Hepatocyte (in vitro differentiated cells): ENCODE measurements around the gene CSH2. TPM values are rescaled to one million over a fixed set of nuclear protein-coding genes. Genes with fewer than 3 reads are reported as not detected.

ENCODE experiments used
- DNase-seq: peaks from one replicate; pipeline ENCODE4 v3.0.0-alpha.2; 2016; ENCODE audit warnings: low spot score
- H2AFZ ChIP-seq: fragments of 200-600 bp; sonication (generic); 2 replicates; pipeline ENCODE4 v1.6.0; 2016; ENCODE audit warnings: antibody characterized with exemption, mild to moderate bottlenecking
- H3K27ac ChIP-seq: fragments of 200-600 bp; sonication (generic); 2 replicates; pipeline ENCODE4 v1.5.1; 2016; ENCODE audit warnings: mild to moderate bottlenecking
- H3K27me3 ChIP-seq: fragments of 200-600 bp; sonication (generic); 2 replicates; pipeline ENCODE4 v1.6.1; 2016
- H3K36me3 ChIP-seq: fragments of 200-600 bp; sonication (generic); replicated peaks from 2 replicates; pipeline ENCODE4 v1.5.1; 2016; ENCODE audit warnings: low read depth; ENCODE audit not compliant: insufficient read depth
- H3K4me1 ChIP-seq: fragments of 200-600 bp; sonication (generic); 2 replicates; pipeline ENCODE4 v1.5.1; 2016; ENCODE audit warnings: mild to moderate bottlenecking, moderate library complexity; ENCODE audit not compliant: insufficient read depth
- H3K4me2 ChIP-seq: fragments of 200-600 bp; sonication (generic); 2 replicates; pipeline ENCODE4 v1.6.0; 2016
- H3K4me3 ChIP-seq: fragments of 200-600 bp; sonication (generic); 2 replicates; pipeline ENCODE4 v1.5.1; 2016; ENCODE audit warnings: mild to moderate bottlenecking
- H3K79me2 ChIP-seq: fragments of 200-600 bp; sonication (generic); 2 replicates; pipeline ENCODE4 v1.6.0; 2017; ENCODE audit warnings: mild to moderate bottlenecking
- H3K9me2 ChIP-seq: fragments of 200-600 bp; sonication (generic); replicated peaks from 2 replicates; pipeline ENCODE4 v1.6.0; 2017; ENCODE audit warnings: mild to moderate bottlenecking; ENCODE audit not compliant: insufficient read depth
- H3K9me3 ChIP-seq: fragments of 200-600 bp; sonication (generic); 2 replicates; pipeline ENCODE4 v1.5.1; 2016; ENCODE audit warnings: low read depth, mild to moderate bottlenecking
- H4K20me1 ChIP-seq: fragments of 200-600 bp; sonication (generic); 2 replicates; pipeline ENCODE4 v1.6.0; 2016; ENCODE audit warnings: mild to moderate bottlenecking; ENCODE audit not compliant: insufficient read depth, poor library complexity, severe bottlenecking
- EZH2 ChIP-seq: fragments of 200-600 bp; sonication (generic); IDR thresholded peaks from 2 replicates; pipeline ENCODE4 v1.6.1; 2016; ENCODE audit warnings: antibody characterized with exemption, mild to moderate bottlenecking, borderline replicate concordance
- EZH2phosphoT487 ChIP-seq: fragments of 200-600 bp; sonication (generic); IDR thresholded peaks from one replicate; pipeline ENCODE4 v1.6.1; 2018; ENCODE audit warnings: antibody characterized with exemption, mild to moderate bottlenecking, low read depth, moderate library complexity; ENCODE audit not compliant: unreplicated experiment, severe bottlenecking
- WGBS: methylation state at CpG from one replicate; pipeline ENCODE4 v1.1.6; 2016; ENCODE audit warnings: low lambda C conversion rate; ENCODE audit errors: missing lambda C conversion rate; 5-methylcytosine and 5-hydroxymethylcytosine counted together
- polyA plus RNA-seq: library from polyadenylated mRNA; unstranded; fragments of >200 nt; fragmentation: Nextera tagmentation; extraction: Ambion mirVana; gene quantifications from 2 replicates; pipeline ENCODE4 v1.2.1, GENCODE V29; 2016
- total RNA-seq: library from RNA; depleted of rRNA; stranded (reverse); fragments of >200 nt; gene quantifications from 2 replicates; pipeline ENCODE4 v1.2.3, GENCODE V29; 2014
- TF ChIP-seq, protein P1 (sequence below): fragments of 200-600 bp; sonication (generic); IDR thresholded peaks from 2 replicates; pipeline ENCODE4 v1.5.1; 2016; ENCODE audit warnings: antibody characterized with exemption, mild to moderate bottlenecking; ENCODE audit not compliant: poor library complexity

Gene CSH2
- total and polyA plus RNA-seq, 2 experiments from 2014 or later = 1.4 TPM; not detected in 1

DNA sequence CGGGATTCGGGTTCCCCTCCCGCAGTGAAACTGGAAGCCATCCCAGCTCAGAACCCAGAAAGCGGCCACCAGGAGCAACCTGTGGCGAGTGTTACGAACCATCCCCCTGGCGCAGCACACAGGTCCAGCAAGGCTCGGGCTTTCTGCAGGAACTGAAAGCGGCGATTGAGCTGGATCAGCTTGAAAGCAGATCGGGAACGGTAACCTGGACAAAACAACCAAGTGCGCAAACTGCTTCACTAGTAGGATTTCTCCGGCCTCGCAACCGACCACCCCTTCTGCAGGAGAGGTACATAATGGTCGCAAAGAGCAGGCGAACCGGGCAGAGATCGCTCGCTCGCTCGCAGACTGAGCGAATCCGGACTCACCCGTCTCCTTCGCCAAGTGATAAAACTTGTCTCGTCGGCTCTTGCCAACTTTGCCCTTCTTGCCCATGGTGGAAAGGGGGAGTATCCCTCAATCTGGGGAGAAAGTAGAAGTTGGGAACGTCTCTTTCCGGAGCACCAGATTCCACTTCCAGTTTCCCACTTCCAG is 46.9 kb downstream of the CSH2 start:
- Histone ChIP-seq H3K27ac (peak overlapping the region; percentile 91), H3K4me2 (peak overlapping the region; percentile 98), H3K9me2 (no peaks in the 10 kb centered on the region), H4K20me1 (no peaks in the 10 kb centered on the region), H3K4me1 (peaks cover 20% of the 10 kb centered on the region), H3K79me2 (peaks cover 49% of the 10 kb centered on the region), H3K27me3 (no peaks in the 10 kb centered on the region), H2AFZ (peak overlapping the region; percentile 41), H3K36me3 (peaks cover 4% of the 10 kb centered on the region), H3K9me3 (no peaks in the 10 kb centered on the region), H3K4me3 (peak overlapping the region; percentile 72)
- no peak for TF ChIP-seq EZH2
- TF ChIP-seq, protein P1, sequence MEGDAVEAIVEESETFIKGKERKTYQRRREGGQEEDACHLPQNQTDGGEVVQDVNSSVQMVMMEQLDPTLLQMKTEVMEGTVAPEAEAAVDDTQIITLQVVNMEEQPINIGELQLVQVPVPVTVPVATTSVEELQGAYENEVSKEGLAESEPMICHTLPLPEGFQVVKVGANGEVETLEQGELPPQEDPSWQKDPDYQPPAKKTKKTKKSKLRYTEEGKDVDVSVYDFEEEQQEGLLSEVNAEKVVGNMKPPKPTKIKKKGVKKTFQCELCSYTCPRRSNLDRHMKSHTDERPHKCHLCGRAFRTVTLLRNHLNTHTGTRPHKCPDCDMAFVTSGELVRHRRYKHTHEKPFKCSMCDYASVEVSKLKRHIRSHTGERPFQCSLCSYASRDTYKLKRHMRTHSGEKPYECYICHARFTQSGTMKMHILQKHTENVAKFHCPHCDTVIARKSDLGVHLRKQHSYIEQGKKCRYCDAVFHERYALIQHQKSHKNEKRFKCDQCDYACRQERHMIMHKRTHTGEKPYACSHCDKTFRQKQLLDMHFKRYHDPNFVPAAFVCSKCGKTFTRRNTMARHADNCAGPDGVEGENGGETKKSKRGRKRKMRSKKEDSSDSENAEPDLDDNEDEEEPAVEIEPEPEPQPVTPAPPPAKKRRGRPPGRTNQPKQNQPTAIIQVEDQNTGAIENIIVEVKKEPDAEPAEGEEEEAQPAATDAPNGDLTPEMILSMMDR = no peak
- TF ChIP-seq EZH2phosphoT487 = no peak
- DNase-seq = peak; percentile 38
- WGBS = 3% methylated on average over 31 of the region's 31 CpGs

GRCh38 chr17:63824362-63824761 is 49.1 kb downstream of the CSH2 start:
- WGBS = 98% methylated on average over 9 of the region's 9 CpGs
- H2AFZ ChIP-seq = no peak overlapping the region
- H3K4me1 ChIP-seq = peaks cover 20% of the 10 kb centered on the region
- H3K9me2 ChIP-seq = no peaks in the 10 kb centered on the region
- H4K20me1 ChIP-seq = no peaks in the 10 kb centered on the region
- DNase-seq = no peak
- TF ChIP-seq EZH2 (no peak), EZH2phosphoT487 (no peak)
- TF ChIP-seq, protein P1 = no peak
- peaks cover under 1% of the 10 kb centered on the region for H3K36me3 ChIP-seq
- H3K9me3 ChIP-seq = no peaks in the 10 kb centered on the region
- no peak overlapping the region for H3K4me2 ChIP-seq
- H3K27me3 ChIP-seq = no peaks in the 10 kb centered on the region
- no peak overlapping the region for H3K27ac ChIP-seq
- H3K4me3 ChIP-seq = no peak overlapping the region
- peaks cover 43% of the 10 kb centered on the region for H3K79me2 ChIP-seq

DNA sequence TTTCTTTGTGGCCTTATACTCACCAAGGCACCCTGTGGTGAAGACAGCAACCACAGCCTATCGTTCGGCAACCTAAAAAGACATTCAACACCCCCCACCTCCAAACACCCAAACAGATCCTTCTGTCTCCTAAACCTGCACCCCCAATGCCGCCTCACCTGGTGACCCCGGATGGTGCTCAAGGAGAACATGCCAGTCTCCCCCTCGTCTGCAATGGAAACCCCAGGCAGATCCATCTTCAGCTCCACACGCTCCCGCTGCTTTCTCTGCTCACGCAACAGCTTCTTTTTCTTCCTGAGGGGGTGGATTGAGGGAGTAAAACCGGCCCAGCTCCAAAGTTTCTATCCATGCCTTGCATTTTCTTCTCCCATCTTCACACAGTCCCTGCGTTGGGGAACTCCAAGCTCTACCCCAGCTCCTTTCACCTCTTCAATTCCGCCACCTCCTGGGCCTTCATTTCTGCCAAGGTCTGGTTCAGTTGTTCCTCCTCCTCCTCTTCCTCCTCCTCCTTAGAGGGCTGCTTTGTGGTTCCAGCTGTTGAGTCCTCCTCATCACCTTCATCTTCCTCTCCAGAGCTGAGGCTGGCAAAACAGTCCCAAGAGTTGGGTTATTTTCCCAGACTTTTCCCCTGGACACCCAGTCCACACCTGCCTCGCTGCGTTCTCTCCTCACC is 49.7 kb downstream of the CSH2 start:
- Histone ChIP-seq H3K27me3 (no peaks in the 10 kb centered on the region), H2AFZ (no peak overlapping the region), H3K79me2 (peaks cover 37% of the 10 kb centered on the region), H4K20me1 (no peaks in the 10 kb centered on the region), H3K9me2 (no peaks in the 10 kb centered on the region), H3K27ac (no peak overlapping the region), H3K4me2 (no peak overlapping the region), H3K36me3 (no peaks in the 10 kb centered on the region), H3K9me3 (no peaks in the 10 kb centered on the region), H3K4me1 (peaks cover 15% of the 10 kb centered on the region), H3K4me3 (no peak overlapping the region)
- DNase-seq = no peak
- 97% methylated on average over 13 of the region's 13 CpGs for WGBS
- TF ChIP-seq EZH2 (no peak), EZH2phosphoT487 (no peak)
- TF ChIP-seq, protein P1 = no peak
